ENCODE measurements around the gene GNRH2. TPM values are rescaled to one million over a fixed set of nuclear protein-coding genes. Genes with fewer than 3 reads are reported as not detected.
"Not testable (repeated sequence)": the region's sequence is repeated elsewhere in the genome, so short reads cannot be mapped to it uniquely, and the experiment has no call there.

Gene GNRH2
- total RNA-seq, 1 donor = not detected

DNA sequence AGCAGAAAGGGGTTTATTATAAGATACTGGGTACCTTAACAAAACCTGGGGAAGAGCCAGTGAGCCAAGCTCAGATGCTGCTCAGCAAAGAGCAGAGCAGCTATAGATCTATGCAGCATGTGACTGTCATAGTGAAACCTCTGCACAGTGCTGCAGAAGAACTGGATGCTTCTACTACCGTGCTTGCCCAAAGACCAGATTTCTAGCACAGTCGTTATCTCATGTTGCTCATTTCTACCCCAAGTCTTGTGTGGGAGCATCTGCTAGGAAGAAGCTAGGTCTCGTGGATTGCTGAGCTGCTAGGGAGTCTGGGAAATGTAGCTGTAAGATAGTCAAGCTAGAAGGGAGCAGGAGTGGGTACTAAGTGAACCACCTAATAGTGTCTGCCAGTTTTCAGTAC, 31.7 kb upstream of the GNRH2 start:
- no peak for DNase-seq (ENCODE audit: low read depth)
- TF ChIP-seq, protein P1, sequence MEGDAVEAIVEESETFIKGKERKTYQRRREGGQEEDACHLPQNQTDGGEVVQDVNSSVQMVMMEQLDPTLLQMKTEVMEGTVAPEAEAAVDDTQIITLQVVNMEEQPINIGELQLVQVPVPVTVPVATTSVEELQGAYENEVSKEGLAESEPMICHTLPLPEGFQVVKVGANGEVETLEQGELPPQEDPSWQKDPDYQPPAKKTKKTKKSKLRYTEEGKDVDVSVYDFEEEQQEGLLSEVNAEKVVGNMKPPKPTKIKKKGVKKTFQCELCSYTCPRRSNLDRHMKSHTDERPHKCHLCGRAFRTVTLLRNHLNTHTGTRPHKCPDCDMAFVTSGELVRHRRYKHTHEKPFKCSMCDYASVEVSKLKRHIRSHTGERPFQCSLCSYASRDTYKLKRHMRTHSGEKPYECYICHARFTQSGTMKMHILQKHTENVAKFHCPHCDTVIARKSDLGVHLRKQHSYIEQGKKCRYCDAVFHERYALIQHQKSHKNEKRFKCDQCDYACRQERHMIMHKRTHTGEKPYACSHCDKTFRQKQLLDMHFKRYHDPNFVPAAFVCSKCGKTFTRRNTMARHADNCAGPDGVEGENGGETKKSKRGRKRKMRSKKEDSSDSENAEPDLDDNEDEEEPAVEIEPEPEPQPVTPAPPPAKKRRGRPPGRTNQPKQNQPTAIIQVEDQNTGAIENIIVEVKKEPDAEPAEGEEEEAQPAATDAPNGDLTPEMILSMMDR (IDR thresholded peaks at IDR 0.05; ENCODE audit: insufficient read depth, low read depth, low read length) = no peak

DNA sequence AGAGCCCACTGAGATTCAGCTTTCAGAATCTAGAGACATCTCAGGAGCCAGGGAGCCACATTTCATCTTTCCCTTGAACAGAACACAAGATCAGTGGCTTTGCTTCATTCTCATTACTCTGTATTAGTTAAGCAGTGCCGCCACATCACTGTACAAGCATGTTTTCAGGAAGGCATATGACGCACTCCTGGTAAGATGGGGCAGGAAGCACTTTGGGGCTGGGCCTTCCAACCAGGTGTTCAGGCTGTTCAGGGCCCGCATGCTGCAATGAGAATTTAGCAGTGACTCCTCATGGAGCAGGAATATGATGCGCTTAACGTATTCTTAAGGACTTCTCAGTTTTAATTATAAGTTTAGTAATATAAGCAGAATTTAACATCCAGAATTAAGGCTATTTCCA, 29.7 kb upstream of the GNRH2 start:
- no peak overlapping the region for H3K4me3 ChIP-seq (ENCODE audit: low read depth, low read length)
- no peak for DNase-seq (ENCODE audit: low read depth)
- TF ChIP-seq, protein P1 (IDR thresholded peaks at IDR 0.05; ENCODE audit: insufficient read depth, low read depth, low read length) = no peak

More for the DNA sequence above, 31.7 kb upstream of the GNRH2 start:
- no peak overlapping the region for H3K4me3 ChIP-seq (ENCODE audit: low read depth, low read length)

DNA sequence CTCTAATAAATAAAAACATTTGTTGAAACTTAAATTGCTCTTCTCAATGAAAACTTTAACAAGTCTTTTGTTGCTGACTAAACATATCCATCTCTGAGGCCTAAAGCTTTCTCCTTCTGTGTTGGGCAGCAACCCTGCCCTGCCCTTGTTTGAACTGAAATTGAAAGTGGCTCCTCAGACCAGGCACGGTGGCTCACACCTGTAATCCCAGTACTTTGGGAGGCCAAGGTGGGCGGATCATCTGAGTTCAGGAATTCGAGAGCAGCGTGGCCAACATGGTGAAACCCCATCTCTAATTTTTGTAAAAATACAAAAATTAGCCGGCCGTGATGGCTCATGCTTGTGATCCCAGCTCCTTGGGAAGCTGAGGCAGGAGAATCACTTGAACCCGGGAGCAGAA, 29.2 kb upstream of the GNRH2 start:
- DNase-seq (ENCODE audit: low read depth) = no peak
- TF ChIP-seq, protein P1 (IDR thresholded peaks at IDR 0.05; ENCODE audit: insufficient read depth, low read depth, low read length) = no peak
- H3K4me3 ChIP-seq (ENCODE audit: low read depth, low read length) = no peak overlapping the region

DNA sequence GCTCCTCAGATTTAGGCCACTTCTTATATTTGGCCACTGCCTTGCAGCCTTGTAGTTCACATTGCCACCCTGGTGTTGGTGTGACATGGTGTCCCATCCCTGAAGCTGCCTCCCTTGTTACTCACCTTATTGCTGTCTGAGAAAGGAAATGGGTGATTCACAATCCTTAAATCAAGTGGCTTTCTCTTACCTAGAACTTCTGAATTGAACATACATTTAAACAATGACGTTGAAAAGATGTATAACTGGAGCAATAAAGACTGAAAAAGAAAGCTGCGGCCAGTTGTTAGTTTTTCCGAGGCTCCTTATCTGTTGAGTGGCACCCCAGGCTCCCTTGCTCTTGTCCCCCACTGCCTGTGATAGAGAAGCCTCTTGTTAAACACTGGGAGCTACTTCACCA, 28.8 kb upstream of the GNRH2 start:
- TF ChIP-seq, protein P1 (IDR thresholded peaks at IDR 0.05; ENCODE audit: insufficient read depth, low read depth, low read length) = no peak
- DNase-seq (ENCODE audit: low read depth) = no peak
- H3K4me3 ChIP-seq (ENCODE audit: low read depth, low read length) = no peak overlapping the region

DNA sequence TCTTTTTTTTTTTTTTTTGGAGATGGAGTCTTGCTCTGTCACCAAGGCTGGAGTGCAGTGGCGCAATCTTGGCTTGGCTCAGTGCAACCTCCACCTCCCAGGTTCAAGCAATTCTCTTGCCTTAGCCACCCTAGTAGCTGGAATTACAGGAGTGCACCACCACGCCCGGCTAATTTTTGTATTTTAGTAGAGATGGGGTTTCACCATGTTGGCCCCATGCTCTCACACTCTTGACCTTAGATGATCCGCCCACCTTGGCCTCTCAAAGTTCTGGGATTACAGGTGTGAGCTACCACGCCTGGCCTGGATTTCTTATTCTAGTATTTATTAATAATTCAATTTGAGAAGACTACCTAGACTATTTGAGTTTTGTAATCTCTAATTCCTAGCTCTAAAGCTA, 28.1 kb upstream of the GNRH2 start:
- H3K4me3 ChIP-seq (ENCODE audit: low read depth, low read length); DNase-seq (ENCODE audit: low read depth): not testable (repeated sequence)

DNA sequence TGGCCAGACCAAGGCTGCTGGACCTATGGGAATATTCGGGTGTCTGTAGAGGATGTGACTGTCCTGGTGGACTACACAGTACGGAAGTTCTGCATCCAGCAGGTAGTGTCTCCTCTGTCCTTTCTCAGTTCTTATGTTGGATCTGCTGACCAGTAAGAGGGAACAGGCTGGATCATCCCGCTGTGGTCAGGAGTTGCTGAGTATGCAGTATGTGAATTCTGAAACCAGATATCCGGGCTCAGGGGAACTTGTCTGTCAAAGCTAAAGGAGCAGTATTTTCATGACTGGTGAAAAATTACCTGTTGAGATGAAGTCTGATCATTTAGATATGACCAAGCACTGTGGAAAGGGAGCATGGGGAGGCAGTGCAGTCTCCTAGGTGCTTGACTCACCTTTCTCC, 22.1 kb upstream of the GNRH2 start:
- DNase-seq (ENCODE audit: low read depth) = peak; percentile 12
- TF ChIP-seq, protein P1 (IDR thresholded peaks at IDR 0.05; ENCODE audit: insufficient read depth, low read depth, low read length) = no peak

DNA sequence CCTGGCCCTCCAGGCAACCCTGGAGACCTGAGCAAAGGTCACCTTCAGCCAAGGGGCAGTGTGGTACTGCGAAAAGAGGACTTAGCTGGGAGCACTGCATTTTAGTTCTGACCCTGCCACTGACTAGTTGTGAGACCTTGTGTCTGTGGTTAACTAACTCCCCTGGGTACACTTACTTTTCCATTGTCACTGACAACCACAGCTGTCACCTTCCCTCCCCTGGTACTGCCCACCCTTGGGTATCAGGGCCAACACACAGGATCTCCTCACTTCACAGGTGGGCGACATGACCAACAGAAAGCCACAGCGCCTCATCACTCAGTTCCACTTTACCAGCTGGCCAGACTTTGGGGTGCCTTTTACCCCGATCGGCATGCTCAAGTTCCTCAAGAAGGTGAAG, 21.6 kb upstream of the GNRH2 start:
- no peak for DNase-seq (ENCODE audit: low read depth)
- H3K4me3 ChIP-seq (ENCODE audit: low read depth, low read length) = no peak overlapping the region
- TF ChIP-seq, protein P1 (IDR thresholded peaks at IDR 0.05; ENCODE audit: insufficient read depth, low read depth, low read length) = no peak

More for the DNA sequence above, 22.1 kb upstream of the GNRH2 start:
- no peak overlapping the region for H3K4me3 ChIP-seq (ENCODE audit: low read depth, low read length)

DNA sequence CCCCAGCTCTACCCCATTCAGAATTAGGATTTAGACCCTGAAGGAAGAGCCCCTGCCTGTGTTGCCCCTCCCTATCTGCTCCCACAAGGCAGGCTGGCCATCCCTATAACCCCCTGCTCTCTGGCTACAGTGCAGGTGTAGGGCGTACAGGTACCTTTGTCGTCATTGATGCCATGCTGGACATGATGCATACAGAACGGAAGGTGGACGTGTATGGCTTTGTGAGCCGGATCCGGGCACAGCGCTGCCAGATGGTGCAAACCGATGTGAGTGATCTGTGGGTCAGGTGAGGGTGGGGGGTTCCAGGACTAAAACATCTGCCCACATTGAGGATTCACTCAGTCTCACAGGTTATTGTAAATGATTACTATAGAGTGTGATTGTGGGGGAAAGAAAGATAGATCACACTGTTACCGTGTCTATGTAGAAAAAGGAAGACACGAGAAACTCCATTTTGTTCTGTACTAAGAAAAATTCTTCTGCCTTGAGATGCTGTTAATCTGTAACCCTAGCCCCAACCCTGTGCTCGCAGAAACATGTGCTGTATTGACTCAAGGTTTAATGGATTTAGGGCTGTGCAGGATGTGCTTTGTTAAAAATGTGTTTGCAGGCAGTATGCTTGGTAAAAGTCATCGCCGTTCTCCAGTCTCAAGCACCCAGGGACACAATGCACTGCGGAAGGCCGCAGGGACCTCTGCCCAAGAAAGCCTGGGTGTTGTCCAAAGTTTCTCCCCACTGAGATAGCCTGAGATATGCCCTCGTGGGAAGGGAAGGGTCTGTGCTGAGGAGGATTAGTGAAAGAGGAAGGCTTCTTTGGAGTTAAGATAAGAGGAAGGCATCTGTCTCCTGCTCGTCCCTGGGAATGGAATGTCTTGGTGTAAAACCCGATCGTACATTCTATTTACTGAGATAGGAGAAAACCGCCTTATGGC, 20.6 kb upstream of the GNRH2 start:
- H3K4me3 ChIP-seq (ENCODE audit: low read depth, low read length) = not testable (repeated sequence)
- peak; percentile 87 for DNase-seq (ENCODE audit: low read depth)

Data from fibroblast of villous mesenchyme (primary cell).